NAMALWA (cell line): Measurements from ENCODE around the gene GPR173.

ENCODE experiments used
- DNase-seq: peaks from one replicate; pipeline ENCODE4 v3.0.0-alpha.2; 2015; ENCODE audit warnings: low spot score

GPR173 gene

GRCh38 chrX:53048169-53049126, at the start of gene GPR173:
TSS of gene GPR173 (plus strand) at chrX:53048789. CDS start at chrX:53076622, 27,833 bp downstream.
- no peak for DNase-seq

GRCh38 chrX:53000447-53001135, 48.0 kb upstream of the GPR173 start:
- no peak for DNase-seq

GRCh38 chrX:53001958-53002357, 46.6 kb upstream of the GPR173 start:
- no peak for DNase-seq

- DNase-seq: no peak
Measured at GRCh38 chrX:53003111-53003510, 45.5 kb upstream of the GPR173 start.

GRCh38 chrX:53004038-53004437, 44.6 kb upstream of the GPR173 start:
- DNase-seq: no peak

- no peak for DNase-seq
Measured at GRCh38 chrX:53004811-53005210, 43.8 kb upstream of the GPR173 start.

GRCh38 chrX:53005327-53005726, 43.3 kb upstream of the GPR173 start:
- no peak for DNase-seq

- no peak for DNase-seq
Measured at GRCh38 chrX:53009032-53009431, 39.6 kb upstream of the GPR173 start.

GRCh38 chrX:53013291-53013690, 35.3 kb upstream of the GPR173 start:
- no peak for DNase-seq

- no peak for DNase-seq
Measured at GRCh38 chrX:53018627-53019026, 30.0 kb upstream of the GPR173 start.

- no peak for DNase-seq
Measured at GRCh38 chrX:53022381-53022780, 26.2 kb upstream of the GPR173 start.

GRCh38 chrX:53028678-53029077, 19.9 kb upstream of the GPR173 start:
- no peak for DNase-seq

- no peak for DNase-seq
Measured at GRCh38 chrX:53031380-53031779, 17.2 kb upstream of the GPR173 start.

- DNase-seq: no peak
Measured at GRCh38 chrX:53036149-53036548, 12.4 kb upstream of the GPR173 start.

- no peak for DNase-seq
Measured at GRCh38 chrX:53039236-53039635, 9.4 kb upstream of the GPR173 start.

- no peak for DNase-seq
Measured at GRCh38 chrX:53044995-53045394, 3.6 kb upstream of the GPR173 start.

GRCh38 chrX:53047228-53047627, 1.4 kb upstream of the GPR173 start:
- DNase-seq: no peak

GRCh38 chrX:53049127-53049517, 533 bp downstream of the GPR173 start:
- no peak for DNase-seq

- DNase-seq: no peak
Measured at GRCh38 chrX:53050841-53051240, 2.3 kb downstream of the GPR173 start.

GRCh38 chrX:53055244-53055849, 6.8 kb downstream of the GPR173 start:
- DNase-seq: no peak

- DNase-seq: no peak
Measured at GRCh38 chrX:53056292-53056691, 7.7 kb downstream of the GPR173 start.

GRCh38 chrX:53065104-53065503, 16.5 kb downstream of the GPR173 start:
- DNase-seq: no peak

GRCh38 chrX:53071064-53071463, 22.5 kb downstream of the GPR173 start:
- DNase-seq: no peak
